GM19468 (cell line): ENCODE results near the gene RNF113B.

Experiments used
- ATAC-seq: cut with Tn5 transposase; IDR thresholded peaks from one replicate; pipeline ENCODE4 v1.9.1; 2021; ENCODE audit warnings: mild to moderate bottlenecking, moderate library complexity, moderate number of reproducible peaks; ENCODE audit not compliant: unreplicated experiment; ENCODE audit errors: extremely low read depth

Gene RNF113B

GRCh38 chr13:98206946-98207345 is 29.9 kb upstream of the RNF113B start:
- ATAC-seq, result no peak

GRCh38 chr13:98204546-98204945 is 27.5 kb upstream of the RNF113B start:
- no peak for ATAC-seq

GRCh38 chr13:98203646-98204326 is 26.7 kb upstream of the RNF113B start:
- ATAC-seq, result no peak

- no peak for ATAC-seq
Measured at GRCh38 chr13:98201984-98202383, 24.9 kb upstream of the RNF113B start.

- ATAC-seq, result no peak
Measured at GRCh38 chr13:98201189-98201588, 24.1 kb upstream of the RNF113B start.

- no peak for ATAC-seq
Measured at GRCh38 chr13:98200211-98200878, 23.3 kb upstream of the RNF113B start.

GRCh38 chr13:98199480-98199879 is 22.4 kb upstream of the RNF113B start:
- ATAC-seq, result no peak

GRCh38 chr13:98198683-98199082 is 21.6 kb upstream of the RNF113B start:
- ATAC-seq, result no peak

- ATAC-seq, result no peak
Measured at GRCh38 chr13:98195054-98195791, 18.2 kb upstream of the RNF113B start.

- no peak for ATAC-seq
Measured at GRCh38 chr13:98192008-98192407, 14.9 kb upstream of the RNF113B start.

GRCh38 chr13:98190889-98191444 is 13.9 kb upstream of the RNF113B start:
- ATAC-seq, result no peak

GRCh38 chr13:98189841-98190505 is 12.9 kb upstream of the RNF113B start:
- ATAC-seq, result no peak

GRCh38 chr13:98188544-98189166 is 11.6 kb upstream of the RNF113B start:
- no peak for ATAC-seq

- no peak for ATAC-seq
Measured at GRCh38 chr13:98187965-98188261, 10.8 kb upstream of the RNF113B start.

- no peak for ATAC-seq
Measured at GRCh38 chr13:98187155-98187964, 10.3 kb upstream of the RNF113B start.

GRCh38 chr13:98184792-98185191 is 7.7 kb upstream of the RNF113B start:
- ATAC-seq, result no peak

- no peak for ATAC-seq
Measured at GRCh38 chr13:98182589-98182988, 5.5 kb upstream of the RNF113B start.

- ATAC-seq, result no peak
Measured at GRCh38 chr13:98182153-98182552, 5.1 kb upstream of the RNF113B start.

- no peak for ATAC-seq
Measured at GRCh38 chr13:98181111-98181815, 4.2 kb upstream of the RNF113B start.
